HG03342 (cell line): ENCODE results near the gene GPR89B.
A peak's percentile ranks its signal among the peaks of the same experiment; 100 is the strongest.
"Not testable (repeated sequence)": the region's sequence is repeated elsewhere in the genome, so short reads cannot be mapped to it uniquely, and the experiment has no call there.

Experiments
- ATAC-seq: cut with Tn5 transposase; IDR thresholded peaks from one replicate; pipeline ENCODE4 v1.9.1; 2021; ENCODE audit warnings: mild to moderate bottlenecking, moderate library complexity; ENCODE audit not compliant: unreplicated experiment

GPR89B gene

DNA sequence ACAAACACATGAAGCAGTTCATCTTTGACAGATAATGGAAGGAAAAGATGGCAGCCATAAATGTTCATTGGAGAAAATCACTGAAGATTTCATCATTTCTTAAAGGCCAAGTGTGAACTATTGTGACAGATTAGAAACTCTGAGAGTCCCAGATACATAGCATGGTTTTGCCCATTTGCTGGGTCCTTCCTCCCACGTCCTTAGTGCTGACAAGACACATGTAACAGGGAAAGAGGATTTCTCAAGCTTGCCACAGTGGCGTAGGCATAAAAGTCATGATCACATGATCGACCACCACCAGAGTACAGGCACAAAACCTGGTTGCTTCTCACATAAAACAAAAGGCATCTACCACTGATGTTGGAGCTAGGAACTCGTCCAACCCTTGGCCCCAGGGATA is 98.8 kb downstream of the GPR89B start:
- not testable (repeated sequence) for ATAC-seq

DNA sequence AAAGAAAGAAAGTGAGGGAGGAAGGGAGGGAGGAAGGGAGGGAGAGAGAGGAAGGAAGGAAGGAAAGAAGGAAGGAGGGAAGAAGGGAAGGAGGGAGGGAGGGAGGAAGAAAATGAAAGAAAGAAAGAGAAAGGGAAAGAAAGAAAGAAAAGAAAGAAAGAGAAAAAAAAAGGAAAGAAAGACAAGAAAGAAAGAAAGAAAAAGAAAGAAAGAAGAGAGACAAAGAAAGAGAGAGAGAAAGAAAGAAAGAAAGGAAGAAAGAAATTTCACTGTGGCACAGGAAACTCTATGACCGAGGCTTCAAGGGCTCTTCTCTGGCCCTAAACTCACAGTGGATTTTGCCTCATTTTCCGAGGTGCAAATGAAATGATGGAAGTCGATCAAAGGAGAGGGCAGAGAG is 104.0 kb downstream of the GPR89B start:
- not testable (repeated sequence) for ATAC-seq

GRCh38 chr1:148032690-148033089 is 104.5 kb downstream of the GPR89B start:
- not testable (repeated sequence) for ATAC-seq

- ATAC-seq, result not testable (repeated sequence)
These were observed 104.9 kb downstream of the GPR89B start for GRCh38 chr1:148033147-148033546.

DNA sequence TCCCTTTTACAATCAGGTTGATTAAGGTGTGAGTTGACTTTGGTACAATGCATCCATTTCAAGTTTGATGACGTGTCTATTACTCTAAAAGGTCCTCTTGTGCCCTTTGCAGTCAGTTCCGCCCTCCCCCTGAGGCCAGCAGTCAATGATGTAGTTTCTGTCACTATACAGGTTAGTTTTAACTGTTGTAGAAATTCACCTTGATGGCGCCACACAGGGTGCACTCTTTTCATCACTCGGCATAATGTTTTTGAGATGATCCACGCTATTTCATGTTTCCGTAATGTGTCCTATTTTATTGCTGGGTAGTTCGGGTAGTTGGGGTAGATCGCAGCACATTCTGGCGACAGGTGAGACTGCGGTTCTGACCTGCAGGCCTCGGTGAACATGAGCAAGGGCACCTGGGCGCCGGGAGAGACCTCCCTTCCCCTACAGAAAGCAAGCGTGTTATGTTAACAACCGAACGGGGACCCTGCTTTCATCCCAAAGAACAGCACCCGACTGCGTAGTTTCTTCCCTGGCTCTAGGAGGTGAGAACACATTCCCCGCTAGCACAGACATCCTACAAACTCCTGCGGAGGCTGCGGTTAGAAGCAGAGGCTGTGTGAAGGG is 109.7 kb downstream of the GPR89B start:
- ATAC-seq, result not testable (repeated sequence)

DNA sequence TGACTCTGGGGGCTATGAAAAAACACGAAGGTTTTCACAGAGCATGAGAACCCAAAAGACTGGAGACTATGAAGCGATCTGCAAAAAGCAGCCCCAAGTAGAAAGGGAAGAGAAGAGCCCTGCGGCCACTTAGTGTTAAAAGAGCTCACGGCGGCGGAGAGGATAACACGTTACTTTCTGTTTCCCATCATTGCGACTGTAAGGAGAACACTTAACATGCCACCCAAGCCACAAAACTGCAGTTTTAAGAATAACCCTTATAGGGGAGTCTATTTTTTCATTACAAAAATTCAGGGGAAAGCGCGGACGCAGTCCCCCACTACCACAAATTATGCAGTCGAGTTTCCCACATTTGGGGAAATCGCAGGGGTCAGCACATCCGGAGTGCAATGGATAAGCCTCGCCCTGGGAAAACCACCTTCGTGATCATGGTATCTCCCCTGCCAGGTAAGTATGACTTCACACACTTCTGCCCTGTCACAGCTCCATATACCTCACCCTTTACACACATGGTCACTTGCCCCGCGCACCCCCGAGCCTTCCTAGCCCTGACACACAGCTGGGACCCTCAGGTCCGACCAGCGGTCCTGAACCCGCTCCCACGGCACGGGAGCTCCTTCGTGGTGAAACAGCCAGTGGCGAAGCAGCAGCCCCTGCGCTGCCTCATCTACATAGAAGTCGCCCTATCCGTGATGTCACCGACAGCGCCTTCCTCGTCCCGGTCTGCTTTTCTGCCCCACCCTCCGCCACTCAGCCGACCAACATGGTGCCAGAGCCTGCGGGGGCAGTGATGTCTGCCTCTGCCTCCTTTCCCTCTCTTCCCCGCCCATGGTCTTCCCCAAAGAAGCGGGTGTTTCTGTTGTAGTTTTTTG is 110.5 kb downstream of the GPR89B start:
- peak; percentile 77 for ATAC-seq
